ENCODE data around the gene RFX8. TPM values are rescaled to one million over a fixed set of nuclear protein-coding genes. Genes with fewer than 3 reads are reported as not detected.
"Not testable (repeated sequence)": the region's sequence is repeated elsewhere in the genome, so short reads cannot be mapped to it uniquely, and the experiment has no call there.

Gene RFX8
- polyA plus RNA-seq, 2 donors: 0.08 TPM

DNA sequence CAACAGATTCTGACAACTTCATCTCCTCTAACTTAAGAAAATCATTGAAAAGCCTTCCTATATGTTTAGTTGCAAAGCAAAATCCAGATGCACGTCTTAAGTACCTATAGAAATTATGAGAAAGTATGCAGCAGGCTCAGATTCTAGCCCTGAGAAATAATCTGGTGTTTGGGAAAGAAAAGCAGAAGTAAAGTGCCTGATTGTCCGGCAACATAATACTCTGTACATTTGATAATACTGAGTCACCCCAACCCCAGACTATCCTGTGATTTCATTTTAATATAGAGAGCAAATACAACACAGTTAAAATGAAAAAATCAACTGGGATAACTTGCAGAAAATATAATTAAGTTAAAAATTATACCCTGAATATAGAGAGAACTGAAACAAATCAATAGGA, 13.5 kb downstream of the RFX8 start:
- WGBS, 2 donors: 82 to 85% methylated on average over 2 of the region's 2 CpGs
- H3K27ac ChIP-seq (ENCODE audit: low read depth in 2 of 2, low read length in 1 of 2): no peak overlapping the region
- H3K36me3 ChIP-seq (ENCODE audit: control insufficient read depth in 2 of 2, insufficient read depth in 2 of 2, low read length in 1 of 2): no peaks in the 10 kb centered on the region
- no peak overlapping the region for H3K4me3 ChIP-seq (ENCODE audit: low read depth in 1 of 2, low read length in 2 of 2)
- H3K4me1 ChIP-seq (ENCODE audit: control insufficient read depth in 2 of 2, insufficient read depth in 2 of 2, low read length in 1 of 2): no peaks in the 10 kb centered on the region
- H3K27me3 ChIP-seq (ENCODE audit: control insufficient read depth in 1 of 2, insufficient read depth in 2 of 2, low read length in 2 of 2): no peaks in the 10 kb centered on the region
- H3K9me3 ChIP-seq (ENCODE audit: control insufficient read depth in 2 of 2, insufficient read depth in 1 of 2, low read depth in 1 of 2, low read length in 1 of 2): no peaks in the 10 kb centered on the region

DNA sequence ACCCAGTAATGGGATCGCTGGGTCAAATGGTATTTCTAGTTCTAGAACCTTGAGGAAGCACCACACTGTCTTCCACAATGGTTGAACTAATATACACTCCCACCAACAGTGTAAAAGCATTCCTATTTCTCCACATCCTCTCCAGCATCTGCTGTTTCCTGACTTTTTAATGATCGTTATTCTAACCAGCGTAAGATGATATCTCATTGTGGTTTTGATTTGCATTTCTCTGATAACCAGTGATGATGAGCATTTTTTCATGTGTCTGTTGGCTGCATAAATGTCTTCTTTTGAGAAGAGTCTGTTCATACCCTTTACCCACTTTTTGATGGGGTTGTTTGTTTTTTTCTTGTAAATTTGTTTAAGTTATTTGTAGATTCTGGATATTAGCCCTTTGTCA, 20.5 kb downstream of the RFX8 start:
- H3K4me3 ChIP-seq (ENCODE audit: low read depth in 1 of 2, low read length in 2 of 2); H3K27ac ChIP-seq (ENCODE audit: low read depth in 2 of 2, low read length in 1 of 2); H3K9me3 ChIP-seq (ENCODE audit: control insufficient read depth in 2 of 2, insufficient read depth in 1 of 2, low read depth in 1 of 2, low read length in 1 of 2); H3K4me1 ChIP-seq (ENCODE audit: control insufficient read depth in 2 of 2, insufficient read depth in 2 of 2, low read length in 1 of 2); H3K36me3 ChIP-seq (ENCODE audit: control insufficient read depth in 2 of 2, insufficient read depth in 2 of 2, low read length in 1 of 2); H3K27me3 ChIP-seq (ENCODE audit: control insufficient read depth in 1 of 2, insufficient read depth in 2 of 2, low read length in 2 of 2): not testable (repeated sequence)
- WGBS, 2 donors: 73 to 84% methylated on average over 3 of the region's 3 CpGs

DNA sequence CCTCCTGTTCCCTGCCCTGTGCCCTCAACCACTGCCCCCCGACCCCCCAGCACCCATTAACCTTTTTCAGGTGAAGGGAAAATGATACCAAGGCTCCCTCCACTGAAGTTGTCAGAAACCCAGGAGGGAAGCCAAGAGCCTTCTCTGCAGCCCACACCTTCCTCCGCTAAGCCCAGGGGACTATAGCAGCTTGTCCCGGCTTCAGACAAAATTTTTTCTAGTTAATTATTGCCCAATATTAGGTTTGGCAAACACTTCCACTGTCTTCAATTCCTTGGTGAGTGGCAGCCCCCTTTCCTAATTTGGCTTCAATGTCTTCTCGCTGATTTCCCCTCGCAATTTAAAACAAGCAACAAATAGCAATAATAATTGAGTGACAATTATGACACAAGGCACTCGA, 23.9 kb downstream of the RFX8 start:
- H3K4me1 ChIP-seq (ENCODE audit: control insufficient read depth in 2 of 2, insufficient read depth in 2 of 2, low read length in 1 of 2): no peaks in the 10 kb centered on the region
- H3K27ac ChIP-seq (ENCODE audit: low read depth in 2 of 2, low read length in 1 of 2): no peak overlapping the region
- H3K27me3 ChIP-seq (ENCODE audit: control insufficient read depth in 1 of 2, insufficient read depth in 2 of 2, low read length in 2 of 2): no peaks in the 10 kb centered on the region
- no peak overlapping the region for H3K4me3 ChIP-seq (ENCODE audit: low read depth in 1 of 2, low read length in 2 of 2)
- no peaks in the 10 kb centered on the region for H3K9me3 ChIP-seq (ENCODE audit: control insufficient read depth in 2 of 2, insufficient read depth in 1 of 2, low read depth in 1 of 2, low read length in 1 of 2)
- 73 to 77% methylated on average over 6 of the region's 6 CpGs for WGBS, 2 donors
- no peaks in the 10 kb centered on the region for H3K36me3 ChIP-seq (ENCODE audit: control insufficient read depth in 2 of 2, insufficient read depth in 2 of 2, low read length in 1 of 2)

DNA sequence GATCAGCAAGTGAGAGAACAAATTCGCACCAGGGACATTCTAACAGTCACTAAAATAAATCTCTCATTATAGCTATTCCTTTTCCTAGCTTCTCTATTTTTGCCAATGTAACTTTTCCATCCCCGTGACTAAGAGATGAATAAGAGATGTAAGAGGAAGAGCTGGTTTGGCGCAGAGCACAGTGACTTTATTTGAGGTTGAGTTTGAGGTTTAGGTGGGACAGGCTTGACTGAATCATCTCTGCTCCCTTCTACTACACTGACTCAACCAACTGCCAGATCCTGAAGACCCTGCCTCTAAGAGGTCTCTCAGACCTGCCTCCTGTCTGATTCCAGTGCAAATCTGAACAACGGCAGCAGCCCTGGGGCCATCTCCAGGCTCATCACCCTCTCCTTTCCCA, 28.0 kb downstream of the RFX8 start:
- H3K4me1 ChIP-seq (ENCODE audit: control insufficient read depth in 2 of 2, insufficient read depth in 2 of 2, low read length in 1 of 2): no peaks in the 10 kb centered on the region
- peaks cover 0 to 3% of the 10 kb centered on the region in 2 donors for H3K9me3 ChIP-seq (ENCODE audit: control insufficient read depth in 2 of 2, insufficient read depth in 1 of 2, low read depth in 1 of 2, low read length in 1 of 2)
- 75 to 80% methylated on average over 4 of the region's 4 CpGs for WGBS, 2 donors
- no peaks in the 10 kb centered on the region for H3K36me3 ChIP-seq (ENCODE audit: control insufficient read depth in 2 of 2, insufficient read depth in 2 of 2, low read length in 1 of 2)
- no peak overlapping the region for H3K4me3 ChIP-seq (ENCODE audit: low read depth in 1 of 2, low read length in 2 of 2)
- no peaks in the 10 kb centered on the region for H3K27me3 ChIP-seq (ENCODE audit: control insufficient read depth in 1 of 2, insufficient read depth in 2 of 2, low read length in 2 of 2)
- H3K27ac ChIP-seq (ENCODE audit: low read depth in 2 of 2, low read length in 1 of 2): no peak overlapping the region

DNA sequence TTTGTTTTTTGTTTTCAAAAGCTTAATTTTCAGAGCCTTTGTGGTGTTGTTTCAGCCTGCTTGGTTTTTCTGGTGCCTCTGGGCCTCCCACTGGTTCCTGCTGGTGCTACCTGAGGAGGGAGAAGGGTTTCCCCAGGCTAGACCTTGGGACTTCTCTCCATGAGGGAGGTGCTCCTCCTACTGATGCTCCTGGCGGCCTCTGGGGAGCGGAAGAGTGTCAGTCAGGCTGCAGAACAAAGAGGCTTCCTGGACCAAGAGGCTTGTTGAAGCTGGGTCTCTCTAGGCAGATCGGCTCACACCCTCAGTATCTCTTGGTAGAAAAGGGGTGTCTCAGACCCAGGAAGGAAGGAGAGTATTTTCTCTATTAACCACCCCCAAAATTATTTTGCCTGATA, 32.2 kb downstream of the RFX8 start:
- no peaks in the 10 kb centered on the region for H3K36me3 ChIP-seq (ENCODE audit: control insufficient read depth in 2 of 2, insufficient read depth in 2 of 2, low read length in 1 of 2)
- H3K4me1 ChIP-seq (ENCODE audit: control insufficient read depth in 2 of 2, insufficient read depth in 2 of 2, low read length in 1 of 2): no peaks in the 10 kb centered on the region
- H3K27ac ChIP-seq (ENCODE audit: low read depth in 2 of 2, low read length in 1 of 2): no peak overlapping the region
- no peaks in the 10 kb centered on the region for H3K27me3 ChIP-seq (ENCODE audit: control insufficient read depth in 1 of 2, insufficient read depth in 2 of 2, low read length in 2 of 2)
- 92 to 97% methylated on average over 3 of the region's 3 CpGs for WGBS, 2 donors
- no peak overlapping the region for H3K4me3 ChIP-seq (ENCODE audit: low read depth in 1 of 2, low read length in 2 of 2)
- peaks cover 0 to 3% of the 10 kb centered on the region in 2 donors for H3K9me3 ChIP-seq (ENCODE audit: control insufficient read depth in 2 of 2, insufficient read depth in 1 of 2, low read depth in 1 of 2, low read length in 1 of 2)

DNA sequence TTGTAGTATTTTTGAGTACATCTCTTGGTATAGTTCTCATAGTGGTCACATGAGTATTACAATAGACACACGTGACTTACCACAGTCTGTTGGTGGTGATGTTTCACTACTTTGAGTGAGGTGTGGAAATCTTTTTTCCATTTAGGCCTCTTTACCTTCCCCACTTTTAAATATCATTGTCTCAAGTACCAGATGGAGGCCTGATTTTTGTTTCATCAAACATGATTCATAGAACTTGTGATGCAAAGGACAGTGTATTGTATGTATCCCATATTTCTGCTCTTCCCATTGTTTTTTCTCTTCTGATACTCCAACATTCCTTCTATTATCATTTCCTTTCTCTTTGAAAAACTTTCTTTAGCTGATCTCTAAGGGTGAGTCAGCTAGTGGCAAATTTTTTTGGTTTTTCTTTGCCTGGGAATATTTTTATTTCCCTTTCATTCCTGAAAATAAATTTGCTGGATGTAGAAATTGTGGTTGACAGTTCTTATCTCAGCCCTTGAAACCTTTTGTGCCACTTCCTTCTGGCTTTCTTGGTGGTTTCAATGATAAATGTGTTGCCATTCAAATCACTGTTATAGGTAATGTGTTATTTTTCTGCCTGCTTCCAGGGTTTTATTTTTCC, 32.8 kb downstream of the RFX8 start:
- 67 to 69% methylated on average over 1 of the region's 1 CpG for WGBS, 2 donors

DNA sequence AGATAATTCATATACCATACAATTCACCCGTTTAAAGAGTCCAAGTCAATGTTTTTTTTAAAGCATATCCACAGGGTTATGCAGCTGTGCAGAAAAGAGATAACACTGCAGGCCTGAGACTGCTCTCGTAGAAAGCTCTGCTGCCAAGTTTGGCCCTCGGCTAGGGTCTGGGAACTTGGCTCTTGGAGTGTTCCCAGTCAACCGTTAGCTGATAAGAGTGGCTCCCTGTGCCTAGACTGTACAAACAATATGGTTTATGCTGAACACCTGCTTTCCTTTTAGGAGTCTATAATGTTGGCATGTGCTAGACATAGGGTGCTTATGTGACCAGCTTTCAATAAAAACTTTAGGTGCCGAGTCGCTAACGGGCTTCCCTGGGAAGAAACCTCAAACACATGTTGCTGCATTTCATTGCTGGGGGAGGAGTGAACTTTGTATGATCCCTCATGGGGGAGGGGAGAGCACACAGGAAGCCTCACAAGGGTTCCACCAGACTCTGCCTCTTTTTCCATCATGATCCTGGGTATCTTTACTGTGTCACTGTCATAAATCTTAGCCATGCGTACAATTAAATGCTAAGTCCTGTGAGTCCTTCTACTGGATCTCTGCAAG, 34.7 kb downstream of the RFX8 start:
- Histone ChIP-seq H3K4me3 (ENCODE audit: low read depth in 1 of 2, low read length in 2 of 2) (no peak overlapping the region), H3K27ac (ENCODE audit: low read depth in 2 of 2, low read length in 1 of 2) (no peak overlapping the region), H3K4me1 (ENCODE audit: control insufficient read depth in 2 of 2, insufficient read depth in 2 of 2, low read length in 1 of 2) (peaks cover 0 to 2% of the 10 kb centered on the region in 2 donors), H3K36me3 (ENCODE audit: control insufficient read depth in 2 of 2, insufficient read depth in 2 of 2, low read length in 1 of 2) (no peaks in the 10 kb centered on the region), H3K27me3 (ENCODE audit: control insufficient read depth in 1 of 2, insufficient read depth in 2 of 2, low read length in 2 of 2) (no peaks in the 10 kb centered on the region), H3K9me3 (ENCODE audit: control insufficient read depth in 2 of 2, insufficient read depth in 1 of 2, low read depth in 1 of 2, low read length in 1 of 2) (peaks cover 0 to 3% of the 10 kb centered on the region in 2 donors)
- 58 to 73% methylated on average over 8 of the region's 8 CpGs for WGBS, 2 donors

More for the DNA sequence above, 32.8 kb downstream of the RFX8 start:
- Histone ChIP-seq H3K9me3 (ENCODE audit: control insufficient read depth in 2 of 2, insufficient read depth in 1 of 2, low read depth in 1 of 2, low read length in 1 of 2) (peaks cover 0 to 3% of the 10 kb centered on the region in 2 donors), H3K4me1 (ENCODE audit: control insufficient read depth in 2 of 2, insufficient read depth in 2 of 2, low read length in 1 of 2) (no peaks in the 10 kb centered on the region), H3K4me3 (ENCODE audit: low read depth in 1 of 2, low read length in 2 of 2) (no peak overlapping the region), H3K36me3 (ENCODE audit: control insufficient read depth in 2 of 2, insufficient read depth in 2 of 2, low read length in 1 of 2) (no peaks in the 10 kb centered on the region), H3K27me3 (ENCODE audit: control insufficient read depth in 1 of 2, insufficient read depth in 2 of 2, low read length in 2 of 2) (no peaks in the 10 kb centered on the region), H3K27ac (ENCODE audit: low read depth in 2 of 2, low read length in 1 of 2) (no peak overlapping the region)

DNA sequence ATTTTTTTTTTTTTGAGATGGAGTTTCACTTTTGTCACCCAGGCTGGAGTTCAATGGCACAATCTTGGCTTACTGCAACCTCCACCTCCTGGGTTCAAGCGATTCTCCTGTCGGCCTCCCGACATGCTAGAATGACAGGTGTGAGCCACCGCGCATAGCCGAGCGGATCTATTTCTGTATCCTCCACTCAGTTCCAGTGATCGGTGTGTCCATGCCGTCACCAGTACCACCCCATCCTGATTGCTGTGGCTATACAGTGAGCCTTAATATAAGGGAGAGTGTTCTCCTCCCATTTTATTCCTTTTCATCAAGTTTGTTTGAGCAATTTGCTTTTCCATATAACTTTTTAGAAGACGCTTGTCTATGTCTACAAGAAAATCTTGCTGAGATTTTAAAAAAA, 35.2 kb downstream of the RFX8 start:
- H3K27me3 ChIP-seq (ENCODE audit: control insufficient read depth in 1 of 2, insufficient read depth in 2 of 2, low read length in 2 of 2): no peaks in the 10 kb centered on the region
- H3K27ac ChIP-seq (ENCODE audit: low read depth in 2 of 2, low read length in 1 of 2): no peak overlapping the region
- peaks cover 0 to 2% of the 10 kb centered on the region in 2 donors for H3K4me1 ChIP-seq (ENCODE audit: control insufficient read depth in 2 of 2, insufficient read depth in 2 of 2, low read length in 1 of 2)
- no peaks in the 10 kb centered on the region for H3K36me3 ChIP-seq (ENCODE audit: control insufficient read depth in 2 of 2, insufficient read depth in 2 of 2, low read length in 1 of 2)
- 89 to 96% methylated on average over 10 of the region's 10 CpGs for WGBS, 2 donors
- H3K4me3 ChIP-seq (ENCODE audit: low read depth in 1 of 2, low read length in 2 of 2): no peak overlapping the region
- H3K9me3 ChIP-seq (ENCODE audit: control insufficient read depth in 2 of 2, insufficient read depth in 1 of 2, low read depth in 1 of 2, low read length in 1 of 2): peaks cover 0 to 3% of the 10 kb centered on the region in 2 donors

DNA sequence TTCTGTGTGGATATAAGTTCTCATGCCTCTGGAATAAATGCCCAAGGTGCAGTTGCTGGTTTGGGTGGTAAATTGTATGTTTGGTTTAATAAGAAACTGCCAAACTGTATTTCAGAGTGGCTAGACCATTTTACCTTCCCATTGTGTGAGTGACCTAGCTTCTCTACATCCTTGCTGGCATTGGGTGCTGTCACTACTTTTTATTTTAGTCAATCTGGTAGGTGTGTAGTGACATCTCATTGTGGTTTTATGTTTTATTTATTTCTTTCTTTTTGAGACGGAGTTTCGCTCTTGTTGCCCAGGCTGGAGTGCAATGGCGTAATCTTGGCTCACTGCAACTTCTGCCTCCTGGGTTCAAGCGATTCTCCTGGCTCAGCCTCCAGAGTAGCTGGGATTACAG, 36.4 kb downstream of the RFX8 start:
- H3K27me3 ChIP-seq (ENCODE audit: control insufficient read depth in 1 of 2, insufficient read depth in 2 of 2, low read length in 2 of 2); H3K36me3 ChIP-seq (ENCODE audit: control insufficient read depth in 2 of 2, insufficient read depth in 2 of 2, low read length in 1 of 2); H3K4me1 ChIP-seq (ENCODE audit: control insufficient read depth in 2 of 2, insufficient read depth in 2 of 2, low read length in 1 of 2); H3K27ac ChIP-seq (ENCODE audit: low read depth in 2 of 2, low read length in 1 of 2); H3K9me3 ChIP-seq (ENCODE audit: control insufficient read depth in 2 of 2, insufficient read depth in 1 of 2, low read depth in 1 of 2, low read length in 1 of 2); H3K4me3 ChIP-seq (ENCODE audit: low read depth in 1 of 2, low read length in 2 of 2): not testable (repeated sequence)
- WGBS, 2 donors: 68 to 85% methylated on average over 4 of the region's 4 CpGs
